ENCODE data around the gene NAA35. TPM values are rescaled to one million over a fixed set of nuclear protein-coding genes. Genes with fewer than 3 reads are reported as not detected.

Gene NAA35
- total RNA-seq, 1 experiment from 2014 or later: 21.3 TPM

GRCh38 chr9:86052556-86053468 is 111.9 kb downstream of the NAA35 start:
- Histone ChIP-seq H3K27ac (ENCODE audit: low read length) (no peak overlapping the region), H3K4me1 (ENCODE audit: control insufficient read depth, insufficient read depth, low read length) (no peaks in the 10 kb centered on the region)
- POLR2A ChIA-PET: no interaction called here

DNA sequence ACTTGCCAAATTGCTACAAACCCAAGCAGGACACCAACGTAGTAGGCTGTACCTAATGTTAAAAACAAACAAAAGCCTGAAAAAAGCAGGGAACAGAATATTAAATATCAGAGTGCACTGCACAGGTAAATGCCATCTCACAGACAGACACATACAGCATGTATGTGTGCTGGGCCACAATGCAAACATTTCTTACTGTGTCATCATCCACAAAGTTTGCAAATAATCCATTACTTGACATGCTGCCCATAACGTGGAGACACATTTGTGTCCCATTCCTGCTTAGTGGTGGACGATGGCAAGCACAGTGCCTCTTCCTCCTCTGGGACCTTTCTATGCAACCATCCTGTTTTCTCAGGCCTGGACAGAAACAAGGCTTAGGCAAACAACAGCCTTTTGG is 113.7 kb downstream of the NAA35 start:
- POLR2A ChIA-PET: no interaction called here
- H3K36me3 ChIP-seq (ENCODE audit: control insufficient read depth, insufficient read depth, low read length): no peaks in the 10 kb centered on the region
- H3K27ac ChIP-seq (ENCODE audit: low read length): no peak overlapping the region; the same call in 1 of the 2 replicates
- no peak for DNase-seq (ENCODE audit: low read depth, low spot score)
- no TSS peak for BruUV-seq (replicated peaks)
- H3K27me3 ChIP-seq (ENCODE audit: control insufficient read depth, insufficient read depth, low read length): no peaks in the 10 kb centered on the region
- CTCF ChIA-PET: no interaction called here
- TF ChIP-seq SIN3A (IDR thresholded peaks at IDR 0.05; ENCODE audit: borderline replicate concordance, insufficient read depth, low read depth, low read length) (no peak), TCF7L2 (IDR thresholded peaks at IDR 0.05; ENCODE audit: low read depth, low read length) (no peak), CTCF (IDR thresholded peaks at IDR 0.05) (no peak)
- TF ChIP-seq, protein P1, sequence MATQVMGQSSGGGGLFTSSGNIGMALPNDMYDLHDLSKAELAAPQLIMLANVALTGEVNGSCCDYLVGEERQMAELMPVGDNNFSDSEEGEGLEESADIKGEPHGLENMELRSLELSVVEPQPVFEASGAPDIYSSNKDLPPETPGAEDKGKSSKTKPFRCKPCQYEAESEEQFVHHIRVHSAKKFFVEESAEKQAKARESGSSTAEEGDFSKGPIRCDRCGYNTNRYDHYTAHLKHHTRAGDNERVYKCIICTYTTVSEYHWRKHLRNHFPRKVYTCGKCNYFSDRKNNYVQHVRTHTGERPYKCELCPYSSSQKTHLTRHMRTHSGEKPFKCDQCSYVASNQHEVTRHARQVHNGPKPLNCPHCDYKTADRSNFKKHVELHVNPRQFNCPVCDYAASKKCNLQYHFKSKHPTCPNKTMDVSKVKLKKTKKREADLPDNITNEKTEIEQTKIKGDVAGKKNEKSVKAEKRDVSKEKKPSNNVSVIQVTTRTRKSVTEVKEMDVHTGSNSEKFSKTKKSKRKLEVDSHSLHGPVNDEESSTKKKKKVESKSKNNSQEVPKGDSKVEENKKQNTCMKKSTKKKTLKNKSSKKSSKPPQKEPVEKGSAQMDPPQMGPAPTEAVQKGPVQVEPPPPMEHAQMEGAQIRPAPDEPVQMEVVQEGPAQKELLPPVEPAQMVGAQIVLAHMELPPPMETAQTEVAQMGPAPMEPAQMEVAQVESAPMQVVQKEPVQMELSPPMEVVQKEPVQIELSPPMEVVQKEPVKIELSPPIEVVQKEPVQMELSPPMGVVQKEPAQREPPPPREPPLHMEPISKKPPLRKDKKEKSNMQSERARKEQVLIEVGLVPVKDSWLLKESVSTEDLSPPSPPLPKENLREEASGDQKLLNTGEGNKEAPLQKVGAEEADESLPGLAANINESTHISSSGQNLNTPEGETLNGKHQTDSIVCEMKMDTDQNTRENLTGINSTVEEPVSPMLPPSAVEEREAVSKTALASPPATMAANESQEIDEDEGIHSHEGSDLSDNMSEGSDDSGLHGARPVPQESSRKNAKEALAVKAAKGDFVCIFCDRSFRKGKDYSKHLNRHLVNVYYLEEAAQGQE (IDR thresholded peaks at IDR 0.05; ENCODE audit: insufficient read depth in 1 of 2, low read depth in 2 of 2, low read length in 1 of 2): no peak
- in situ Hi-C loops (cut with HindIII; ENCODE audit: low pct_unique_long_range_greater_than_20kb, low sequenced_read_pairs) (no loop called here), intact Hi-C loops (cut with micrococcal nuclease; ENCODE audit: unreplicated experiment) (no loop called here)
- H3K4me3 ChIP-seq (ENCODE audit: low read depth in 2 of 2, low read length in 2 of 2): no peak overlapping the region
- ATAC-seq: no peak
- no peaks in the 10 kb centered on the region for H3K4me1 ChIP-seq (ENCODE audit: control insufficient read depth, insufficient read depth, low read length)
- H3K9me3 ChIP-seq (ENCODE audit: control insufficient read depth, insufficient read depth, low read depth, low read length): no peaks in the 10 kb centered on the region

More at GRCh38 chr9:86052556-86053468, 111.9 kb downstream of the NAA35 start:
- no peak for ATAC-seq
- H3K4me3 ChIP-seq (ENCODE audit: low read depth in 2 of 2, low read length in 2 of 2): no peak overlapping the region
- no TSS peak for BruUV-seq (replicated peaks)
- CTCF ChIA-PET: no interaction called here
- no peak for TF ChIP-seq TCF7L2 (IDR thresholded peaks at IDR 0.05; ENCODE audit: low read depth, low read length)
- no peak for TF ChIP-seq CTCF (IDR thresholded peaks at IDR 0.05)
- TF ChIP-seq, protein P1 (IDR thresholded peaks at IDR 0.05; ENCODE audit: insufficient read depth in 1 of 2, low read depth in 2 of 2, low read length in 1 of 2): no peak
- TF ChIP-seq SIN3A (IDR thresholded peaks at IDR 0.05; ENCODE audit: borderline replicate concordance, insufficient read depth, low read depth, low read length): no peak
- no peak for TF ChIP-seq POLR2AphosphoS5 (IDR thresholded peaks at IDR 0.05; ENCODE audit: low read depth, low read length)
- in situ Hi-C loops (cut with HindIII; ENCODE audit: low pct_unique_long_range_greater_than_20kb, low sequenced_read_pairs) (no loop called here), intact Hi-C loops (cut with micrococcal nuclease; ENCODE audit: unreplicated experiment) (no loop called here)
- H3K27me3 ChIP-seq (ENCODE audit: control insufficient read depth, insufficient read depth, low read length): no peaks in the 10 kb centered on the region
- DNase-seq (ENCODE audit: low read depth, low spot score): no peak
- H3K36me3 ChIP-seq (ENCODE audit: control insufficient read depth, insufficient read depth, low read length): no peaks in the 10 kb centered on the region
- H3K9me3 ChIP-seq (ENCODE audit: control insufficient read depth, insufficient read depth, low read depth, low read length): no peaks in the 10 kb centered on the region

Measured in Panc1 (cell line).